CD8-positive, alpha-beta memory T cell (primary cell): ENCODE results near the gene GINS1. TPM values are rescaled to one million over a fixed set of nuclear protein-coding genes. Genes with fewer than 3 reads are reported as not detected.
"Not testable (repeated sequence)": the region's sequence is repeated elsewhere in the genome, so short reads cannot be mapped to it uniquely, and the experiment has no call there.

ENCODE experiments used
- CTCF ChIA-PET: fragments of 350-600 bp; sonication (Branson Sonifier 250); formaldehyde crosslinking; loops from one replicate; lab custom pipeline; 2021; ENCODE audit warnings: antibody characterized with exemption; lab: Charles Lee
- POLR2A ChIA-PET: fragments of 350-600 bp; sonication (Branson Sonifier 250); formaldehyde crosslinking; loops from one replicate; lab custom pipeline; 2021; ENCODE audit warnings: antibody characterized with exemption; lab: Charles Lee
- DNase-seq, 5 donors: peaks; one replicate each; pipeline versions ENCODE4 v3.0.0 to v3.0.0-alpha.2; 2020 to 2022; ENCODE audit warnings: mixed read lengths in 1 of 5
- H3K27ac ChIP-seq: one replicate; pipeline ENCODE4 v1.7.0; 2013; ENCODE audit warnings: low read depth, mild to moderate bottlenecking, low read length, moderate library complexity
- H3K27me3 ChIP-seq: 2 replicates; pipeline ENCODE4 v1.7.0; 2013; ENCODE audit warnings: low read length, mild to moderate bottlenecking; ENCODE audit not compliant: insufficient read depth, poor library complexity, severe bottlenecking
- H3K36me3 ChIP-seq: 2 replicates; pipeline ENCODE4 v1.7.0; 2013; ENCODE audit warnings: mild to moderate bottlenecking, low read length, moderate library complexity; ENCODE audit not compliant: insufficient read depth
- H3K4me1 ChIP-seq: 2 replicates; pipeline ENCODE4 v1.7.0; 2013; ENCODE audit warnings: mild to moderate bottlenecking, low read length, moderate library complexity; ENCODE audit not compliant: insufficient read depth
- H3K4me3 ChIP-seq: 2 replicates; pipeline ENCODE4 v1.7.0; 2013; ENCODE audit warnings: mild to moderate bottlenecking, low read length
- H3K9me3 ChIP-seq: 2 replicates; pipeline ENCODE4 v1.7.0; 2013; ENCODE audit warnings: mild to moderate bottlenecking, low read length
- H3K27ac Mint-ChIP-seq, 8 donors: one replicate each; pipeline ENCODE4 v1.8.0; 2020 to 2021; ENCODE audit warnings: mixed read lengths in 8 of 8, mild to moderate bottlenecking in 6 of 8, inconsistent platforms in 3 of 8, moderate library complexity in 3 of 8
- H3K27me3 Mint-ChIP-seq, 2 donors: one replicate each; pipeline ENCODE4 v1.8.0; 2020 to 2021; ENCODE audit warnings: mixed read lengths in 2 of 2, mild to moderate bottlenecking in 1 of 2, moderate library complexity in 1 of 2
- H3K36me3 Mint-ChIP-seq, 3 donors: one replicate each; pipeline ENCODE4 v1.8.0; 2020 to 2021; ENCODE audit warnings: mixed read lengths in 3 of 3, inconsistent platforms in 1 of 3, mild to moderate bottlenecking in 1 of 3
- H3K4me1 Mint-ChIP-seq, 3 donors: one replicate each; pipeline ENCODE4 v1.8.0; 2020 to 2021; ENCODE audit warnings: mixed read lengths in 3 of 3, inconsistent platforms in 1 of 3, mild to moderate bottlenecking in 1 of 3
- H3K4me3 Mint-ChIP-seq, 7 donors: one replicate each; pipeline ENCODE4 v1.8.0; 2020 to 2021; ENCODE audit warnings: mixed read lengths in 7 of 7, mild to moderate bottlenecking in 6 of 7, moderate library complexity in 4 of 7, inconsistent platforms in 2 of 7
- H3K9me3 Mint-ChIP-seq, 5 donors: one replicate each; pipeline ENCODE4 v1.8.0; 2020 to 2022; ENCODE audit warnings: mixed read lengths in 5 of 5, mild to moderate bottlenecking in 3 of 5, moderate library complexity in 2 of 5, inconsistent platforms in 1 of 5
- polyA plus RNA-seq: library from polyadenylated mRNA; unstranded; fragments of 300-500 nt; fragmentation: Illumina TruSeq; gene quantifications from one replicate; pipeline ENCODE4 v1.2.3, GENCODE V29; 2021
- total RNA-seq, 2 experiments: library from RNA; stranded (reverse); gene quantifications; one replicate each; pipeline ENCODE4 v1.2.3, GENCODE V29; 2021

GINS1 gene
- total and polyA plus RNA-seq, 3 experiments from 2014 or later, result 0.74 to 31.2 (median 26.0) TPM

DNA sequence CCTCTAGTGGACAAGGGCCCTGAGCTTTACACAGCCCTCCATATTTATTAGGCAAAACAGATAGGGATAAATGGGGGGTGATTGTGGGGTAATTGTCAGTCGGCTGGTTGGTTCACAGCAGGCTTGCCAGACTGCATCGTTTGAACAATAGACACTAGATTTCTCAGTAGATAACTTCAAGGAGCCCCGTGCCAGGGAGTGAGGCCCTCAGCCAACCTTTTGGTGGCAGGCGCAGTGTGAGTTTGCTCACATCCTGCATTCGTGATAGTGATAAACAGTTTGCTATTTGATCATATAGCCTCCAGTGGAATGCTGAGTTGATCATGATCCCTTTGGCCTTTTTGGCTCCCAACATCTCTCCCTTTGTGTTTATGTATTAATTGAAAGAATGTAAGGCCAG is 13.2 kb upstream of the GINS1 start:
- ChIA-PET POLR2A (no interaction called here), CTCF (no interaction called here)
- Mint-ChIP-seq H3K4me3 (no peak overlapping the region), H3K27ac (peak overlapping the region in 1 of 8 donors; percentile 20), H3K36me3 (peaks cover 0 to 2% (median 0%) of the 10 kb centered on the region in 3 donors), H3K9me3 (no peaks in the 10 kb centered on the region), H3K27me3 (peaks cover 1 to 5% of the 10 kb centered on the region in 2 donors), H3K4me1 (peaks cover 4 to 10% (median 5%) of the 10 kb centered on the region in 3 donors)
- DNase-seq, result no peak
- Histone ChIP-seq H3K36me3 (no peaks in the 10 kb centered on the region), H3K4me1 (peaks cover 8% of the 10 kb centered on the region), H3K4me3 (no peak overlapping the region), H3K27ac (no peak overlapping the region), H3K27me3 (no peaks in the 10 kb centered on the region), H3K9me3 (no peaks in the 10 kb centered on the region)

DNA sequence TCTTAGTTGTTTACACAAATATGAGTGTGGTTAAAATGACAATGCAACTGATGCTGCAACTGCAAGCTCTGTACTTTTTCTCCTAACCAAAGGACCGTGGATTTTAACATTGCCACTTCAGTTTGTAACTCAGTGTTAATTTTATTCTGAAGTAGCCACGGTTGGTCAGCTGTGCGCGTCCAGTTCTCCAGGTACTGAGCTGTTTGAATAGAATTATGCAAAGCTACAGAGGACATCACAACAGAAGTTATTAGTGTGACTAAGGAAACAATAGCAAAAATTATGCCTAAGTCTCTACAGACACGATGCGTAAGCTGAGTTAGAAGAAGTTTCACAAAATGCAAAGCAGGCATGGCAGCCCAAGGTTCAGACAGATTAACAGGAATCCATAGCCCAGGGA is 12.5 kb upstream of the GINS1 start:
- POLR2A ChIA-PET, result no interaction called here
- H3K4me1 Mint-ChIP-seq, result peaks cover 0 to 6% (median 1%) of the 10 kb centered on the region in 3 donors
- H3K9me3 Mint-ChIP-seq, result no peaks in the 10 kb centered on the region
- H3K36me3 Mint-ChIP-seq, result no peaks in the 10 kb centered on the region
- H3K27ac Mint-ChIP-seq, result no peak overlapping the region
- no peak for DNase-seq
- H3K9me3 ChIP-seq, result no peaks in the 10 kb centered on the region
- H3K4me3 Mint-ChIP-seq, result no peak overlapping the region
- H3K4me1 ChIP-seq, result peaks cover 5% of the 10 kb centered on the region
- no peaks in the 10 kb centered on the region for H3K36me3 ChIP-seq
- no peak overlapping the region for H3K27ac ChIP-seq
- H3K27me3 Mint-ChIP-seq, result peaks cover 1 to 11% of the 10 kb centered on the region in 2 donors
- no peaks in the 10 kb centered on the region for H3K27me3 ChIP-seq
- no peak overlapping the region for H3K4me3 ChIP-seq
- CTCF ChIA-PET, result interaction anchor here (1.8 kb wide), 1 partner anchor 400 kb away, joined by 9 read pairs; no protein-coding TSS in a partner anchor

GRCh38 chr20:25397096-25397495 is 10.4 kb upstream of the GINS1 start:
- Mint-ChIP-seq H3K4me1 (no peaks in the 10 kb centered on the region), H3K27me3 (peaks cover 3 to 17% of the 10 kb centered on the region in 2 donors), H3K9me3 (peaks cover 0 to 5% (median 2%) of the 10 kb centered on the region in 5 donors), H3K27ac (peak overlapping the region in 1 of 8 donors; percentile 87), H3K4me3 (no peak overlapping the region), H3K36me3 (peaks cover 0 to 3% (median 0%) of the 10 kb centered on the region in 3 donors)
- no peaks in the 10 kb centered on the region for H3K9me3 ChIP-seq
- no peak overlapping the region for H3K4me3 ChIP-seq
- no peak overlapping the region for H3K27ac ChIP-seq
- H3K4me1 ChIP-seq, result no peaks in the 10 kb centered on the region
- no peaks in the 10 kb centered on the region for H3K27me3 ChIP-seq
- DNase-seq, result no peak
- ChIA-PET CTCF (interaction anchor here (1.1 to 1.7 kb wide), 3 partner anchors 9 to 248 kb away, joined by 3 to 4 read pairs (median 4); partner anchors contain the start of gene PYGB), POLR2A (no interaction called here)
- no peaks in the 10 kb centered on the region for H3K36me3 ChIP-seq

DNA sequence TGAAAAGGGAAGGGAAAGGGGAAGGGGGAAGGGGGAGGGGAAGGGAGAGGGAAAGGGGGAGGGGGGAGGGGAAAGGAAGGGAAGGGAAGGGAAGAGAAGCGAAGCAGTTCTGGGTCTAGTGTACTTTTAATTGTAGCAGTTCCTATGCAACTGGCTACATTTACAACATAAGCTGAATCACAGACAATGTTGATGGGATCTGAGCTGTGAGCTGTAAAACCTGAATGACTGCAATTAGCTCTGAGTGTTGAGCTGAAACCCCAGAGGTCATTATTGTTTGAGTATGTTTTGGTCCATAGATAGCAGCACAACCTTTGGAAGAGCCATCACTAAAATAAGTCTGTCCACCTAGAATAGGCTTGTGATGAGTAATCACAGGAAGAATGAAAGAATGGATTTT is 9.7 kb upstream of the GINS1 start:
- no peak for DNase-seq
- no peak overlapping the region for H3K27ac Mint-ChIP-seq
- no peaks in the 10 kb centered on the region for H3K4me1 ChIP-seq
- H3K36me3 ChIP-seq, result no peaks in the 10 kb centered on the region
- peaks cover 5% of the 10 kb centered on the region for H3K9me3 ChIP-seq
- POLR2A ChIA-PET, result no interaction called here
- peaks cover 0 to 3% (median 0%) of the 10 kb centered on the region in 3 donors for H3K36me3 Mint-ChIP-seq
- no peak overlapping the region for H3K27ac ChIP-seq
- H3K9me3 Mint-ChIP-seq, result peaks cover 0 to 10% (median 7%) of the 10 kb centered on the region in 5 donors
- no peak overlapping the region for H3K4me3 ChIP-seq
- H3K27me3 ChIP-seq, result no peaks in the 10 kb centered on the region
- CTCF ChIA-PET, result interaction anchor here (1.3 to 2.1 kb wide), 3 partner anchors 8 to 150 kb away, joined by 3 to 8 read pairs (median 4); partner anchors contain the start of genes GINS1 and PYGB
- H3K4me1 Mint-ChIP-seq, result no peaks in the 10 kb centered on the region
- peaks cover 3 to 17% of the 10 kb centered on the region in 2 donors for H3K27me3 Mint-ChIP-seq
- H3K4me3 Mint-ChIP-seq, result no peak overlapping the region

DNA sequence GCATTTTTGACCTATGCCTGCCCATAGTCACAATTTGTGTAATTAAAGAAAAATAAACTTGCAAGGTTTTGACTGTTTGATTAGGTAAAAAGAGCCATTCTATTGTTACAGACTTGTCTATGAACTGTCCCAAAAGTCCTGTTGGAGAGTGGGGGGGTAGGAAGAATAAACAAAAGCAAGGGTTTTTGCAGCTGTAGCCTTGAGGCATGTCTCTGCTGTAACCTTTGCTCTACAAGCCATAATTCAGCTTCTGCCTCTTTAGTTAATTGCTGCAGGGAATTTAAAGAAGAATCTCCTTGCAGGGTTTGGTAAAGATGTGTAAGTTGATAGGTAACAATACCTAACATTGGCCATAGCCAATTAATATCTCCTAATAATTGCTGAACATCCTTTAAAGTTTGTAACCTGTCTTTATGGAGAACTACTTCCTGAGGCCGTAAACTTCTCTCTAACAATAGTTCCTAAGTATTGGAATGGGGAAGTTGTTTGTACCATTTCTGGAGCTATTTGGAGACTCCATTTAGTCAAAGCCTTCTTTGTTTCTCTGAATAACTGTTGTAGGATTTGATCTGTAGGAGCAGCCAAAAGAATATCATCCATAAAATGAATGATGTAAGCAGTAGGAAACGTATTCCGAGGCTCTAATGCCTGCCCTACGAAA is 9.0 kb upstream of the GINS1 start:
- H3K9me3 ChIP-seq, result peaks cover 9% of the 10 kb centered on the region
- Mint-ChIP-seq H3K9me3 (peaks cover 4 to 17% (median 14%) of the 10 kb centered on the region in 5 donors), H3K4me3 (no peak overlapping the region), H3K4me1 (no peaks in the 10 kb centered on the region), H3K36me3 (peaks cover 2 to 8% (median 3%) of the 10 kb centered on the region in 3 donors), H3K27ac (no peak overlapping the region), H3K27me3 (peaks cover 3 to 17% of the 10 kb centered on the region in 2 donors)
- no peaks in the 10 kb centered on the region for H3K27me3 ChIP-seq
- H3K36me3 ChIP-seq, result no peaks in the 10 kb centered on the region
- POLR2A ChIA-PET, result no interaction called here
- no peak for DNase-seq
- no peak overlapping the region for H3K27ac ChIP-seq
- H3K4me1 ChIP-seq, result no peaks in the 10 kb centered on the region
- no peak overlapping the region for H3K4me3 ChIP-seq
- CTCF ChIA-PET, result interaction anchor here (1.0 to 2.1 kb wide), 8 partner anchors 9 to 443 kb away, joined by 3 to 8 read pairs (median 4); partner anchors contain the start of genes GINS1 and PYGB

DNA sequence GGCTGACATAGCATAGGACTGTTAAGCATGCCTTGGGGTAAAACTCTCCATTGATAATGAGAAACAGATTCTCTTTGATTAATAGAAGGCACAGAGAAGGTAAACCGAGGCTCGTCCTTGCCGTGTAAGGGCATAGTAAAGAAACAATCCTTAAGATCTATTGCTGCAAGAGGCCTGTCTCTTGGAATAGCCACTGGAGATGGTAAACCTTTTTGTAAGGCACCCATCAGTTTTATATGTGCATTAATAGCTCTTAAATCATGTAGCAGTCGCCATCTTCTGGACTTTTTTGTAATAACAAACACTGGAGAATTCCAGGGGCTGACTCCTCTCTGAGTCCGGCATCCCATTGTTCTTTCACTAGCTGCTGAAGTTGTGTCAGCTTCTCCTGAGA is 8.4 kb upstream of the GINS1 start:
- Mint-ChIP-seq H3K27me3 (peaks cover 3 to 17% of the 10 kb centered on the region in 2 donors), H3K4me3 (no peak overlapping the region), H3K36me3 (peaks cover 2 to 10% (median 3%) of the 10 kb centered on the region in 3 donors), H3K27ac (no peak overlapping the region), H3K9me3 (peaks cover 6 to 20% (median 16%) of the 10 kb centered on the region in 5 donors), H3K4me1 (no peaks in the 10 kb centered on the region)
- Histone ChIP-seq H3K36me3 (no peaks in the 10 kb centered on the region), H3K4me3 (no peak overlapping the region), H3K9me3 (peaks cover 9% of the 10 kb centered on the region), H3K4me1 (no peaks in the 10 kb centered on the region), H3K27ac (no peak overlapping the region), H3K27me3 (no peaks in the 10 kb centered on the region)
- ChIA-PET CTCF (interaction anchor here (0.7 to 2.1 kb wide), 9 partner anchors 8 to 444 kb away, joined by 3 to 8 read pairs (median 3); partner anchors contain the start of gene GINS1), POLR2A (no interaction called here)
- DNase-seq, result peak in 2 of 5 donors; percentile 36 to 38

GRCh38 chr20:25400291-25400732 is 7.2 kb upstream of the GINS1 start:
- Mint-ChIP-seq H3K27me3 (peaks cover 3 to 17% of the 10 kb centered on the region in 2 donors), H3K9me3 (peaks cover 6 to 23% (median 18%) of the 10 kb centered on the region in 5 donors), H3K36me3 (peaks cover 2 to 10% (median 3%) of the 10 kb centered on the region in 3 donors)
- H3K27ac Mint-ChIP-seq, H3K4me1 Mint-ChIP-seq, DNase-seq, H3K4me1 ChIP-seq, POLR2A ChIA-PET, H3K27me3 ChIP-seq, H3K4me3 ChIP-seq, H3K9me3 ChIP-seq, H3K27ac ChIP-seq, H3K4me3 Mint-ChIP-seq, H3K36me3 ChIP-seq: not testable (repeated sequence)
- CTCF ChIA-PET, result interaction anchor here (0.9 to 1.2 kb wide), 2 partner anchors 13 to 336 kb away, joined by 3 read pairs; no protein-coding TSS in a partner anchor

DNA sequence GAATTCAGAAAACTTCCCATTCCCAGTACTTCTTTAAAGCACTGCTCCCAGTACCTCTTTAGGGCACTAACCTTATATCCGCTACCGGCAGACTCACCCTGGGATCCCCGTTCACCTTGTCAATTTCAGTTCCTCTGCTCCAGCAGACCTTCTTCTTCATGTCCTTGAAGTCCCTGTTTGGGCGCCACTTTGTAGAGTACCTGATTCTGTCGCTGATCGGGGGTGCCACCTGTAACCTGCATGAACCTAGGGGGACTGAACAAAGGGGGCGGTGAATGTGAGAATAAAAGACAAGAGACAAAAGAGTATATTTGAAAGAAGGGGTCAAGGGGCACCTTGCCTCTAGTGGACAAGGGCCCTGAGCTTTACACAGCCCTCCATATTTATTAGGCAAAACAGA is 4.9 kb upstream of the GINS1 start:
- peaks cover 2 to 12% of the 10 kb centered on the region in 2 donors for H3K27me3 Mint-ChIP-seq
- Histone ChIP-seq H3K36me3 (no peaks in the 10 kb centered on the region), H3K4me1 (no peaks in the 10 kb centered on the region), H3K9me3 (peaks cover 9% of the 10 kb centered on the region), H3K27me3 (no peaks in the 10 kb centered on the region), H3K4me3 (no peak overlapping the region), H3K27ac (no peak overlapping the region)
- ChIA-PET POLR2A (no interaction called here), CTCF (no interaction called here)
- peaks cover 5 to 8% (median 8%) of the 10 kb centered on the region in 3 donors for H3K4me1 Mint-ChIP-seq
- H3K27ac Mint-ChIP-seq, result no peak overlapping the region
- peaks cover 2 to 10% (median 4%) of the 10 kb centered on the region in 3 donors for H3K36me3 Mint-ChIP-seq
- H3K9me3 Mint-ChIP-seq, result peaks cover 6 to 23% (median 18%) of the 10 kb centered on the region in 5 donors
- peak overlapping the region in 1 of 7 donors; percentile 66 for H3K4me3 Mint-ChIP-seq
- no peak for DNase-seq
